ENCODE measurements around the gene TRIM71. TPM values are rescaled to one million over a fixed set of nuclear protein-coding genes. Genes with fewer than 3 reads are reported as not detected.

The TRIM71 gene
- total and polyA plus RNA-seq, 9 donors, result 0.05 to 0.43 (median 0.07) TPM; not detected in 4

GRCh38 chr3:32852146-32852545, 34.3 kb downstream of the TRIM71 start:
- Histone ChIP-seq H3K27me3 (no peaks in the 10 kb centered on the region), H3K36me3 (no peaks in the 10 kb centered on the region), H3K4me1 (ENCODE audit: insufficient read depth) (no peaks in the 10 kb centered on the region), H3K27ac (no peak overlapping the region), H3K4me3 (no peak overlapping the region), H3K9me3 (no peaks in the 10 kb centered on the region)
- no peak for DNase-seq
- 93 to 96% (median 95%) methylated on average over 4 of the region's 4 CpGs for WGBS, 3 donors
- intact Hi-C loops (cut with DNase I), result no loop called here
- TF ChIP-seq EP300 (IDR thresholded peaks at IDR 0.05), result no peak
- TF ChIP-seq CTCF (IDR thresholded peaks at IDR 0.05), result no peak
- no peak for TF ChIP-seq POLR2A (IDR thresholded peaks at IDR 0.05)

DNA sequence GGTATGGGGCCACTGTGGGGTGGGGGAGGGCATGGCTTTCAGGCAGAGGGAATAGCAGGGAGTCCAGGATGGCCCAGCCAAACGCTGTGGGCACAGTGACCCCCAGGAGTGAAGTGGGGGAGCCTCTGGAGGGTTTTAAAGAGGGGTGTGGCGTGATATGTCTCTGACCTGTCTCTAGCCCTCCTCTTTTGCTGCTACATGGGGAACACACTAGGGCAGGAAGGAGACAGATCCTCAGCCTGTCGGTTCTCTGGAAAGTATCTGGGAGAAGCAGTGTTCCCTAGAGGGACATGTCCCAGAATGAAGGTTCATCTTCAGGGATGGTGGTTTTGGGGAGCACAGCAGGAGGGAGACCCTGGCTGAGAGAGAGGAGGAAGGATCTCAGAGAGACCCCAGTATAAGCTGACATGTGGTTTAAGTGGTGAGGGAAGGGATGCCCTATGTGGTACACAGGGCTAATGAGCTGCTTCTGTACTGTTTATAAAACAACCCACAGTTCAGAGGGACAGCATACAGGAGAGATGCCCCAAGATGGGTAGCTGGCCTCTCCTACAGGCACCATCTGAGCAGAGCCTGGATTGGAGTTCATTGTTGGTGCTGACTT, 37.7 kb downstream of the TRIM71 start:
- H3K27ac ChIP-seq, result no peak overlapping the region
- H3K4me1 ChIP-seq (ENCODE audit: insufficient read depth), result no peaks in the 10 kb centered on the region
- DNase-seq, result no peak
- H3K36me3 ChIP-seq, result no peaks in the 10 kb centered on the region
- no peak for TF ChIP-seq POLR2A (IDR thresholded peaks at IDR 0.05)
- TF ChIP-seq EP300 (IDR thresholded peaks at IDR 0.05), result no peak
- no peak for TF ChIP-seq CTCF (IDR thresholded peaks at IDR 0.05)
- WGBS, 3 donors, result 79 to 85% (median 84%) methylated on average over 3 of the region's 3 CpGs
- intact Hi-C loops (cut with DNase I), result no loop called here
- no peak overlapping the region for H3K4me3 ChIP-seq
- no peaks in the 10 kb centered on the region for H3K27me3 ChIP-seq
- H3K9me3 ChIP-seq, result no peaks in the 10 kb centered on the region

- H3K9me3 ChIP-seq, result no peaks in the 10 kb centered on the region
- no peak for TF ChIP-seq POLR2A (IDR thresholded peaks at IDR 0.05)
- TF ChIP-seq EP300 (IDR thresholded peaks at IDR 0.05), result no peak
- TF ChIP-seq CTCF (IDR thresholded peaks at IDR 0.05), result no peak
- DNase-seq, result no peak
- no peaks in the 10 kb centered on the region for H3K4me1 ChIP-seq (ENCODE audit: insufficient read depth)
- H3K27me3 ChIP-seq, result no peaks in the 10 kb centered on the region
- H3K27ac ChIP-seq, result no peak overlapping the region
- no peaks in the 10 kb centered on the region for H3K36me3 ChIP-seq
- no peak overlapping the region for H3K4me3 ChIP-seq
- 43 to 53% (median 51%) methylated on average over 6 of the region's 6 CpGs for WGBS, 3 donors
- intact Hi-C loops (cut with DNase I), result no loop called here
These were observed 38.6 kb downstream of the TRIM71 start for GRCh38 chr3:32856355-32856889.

DNA sequence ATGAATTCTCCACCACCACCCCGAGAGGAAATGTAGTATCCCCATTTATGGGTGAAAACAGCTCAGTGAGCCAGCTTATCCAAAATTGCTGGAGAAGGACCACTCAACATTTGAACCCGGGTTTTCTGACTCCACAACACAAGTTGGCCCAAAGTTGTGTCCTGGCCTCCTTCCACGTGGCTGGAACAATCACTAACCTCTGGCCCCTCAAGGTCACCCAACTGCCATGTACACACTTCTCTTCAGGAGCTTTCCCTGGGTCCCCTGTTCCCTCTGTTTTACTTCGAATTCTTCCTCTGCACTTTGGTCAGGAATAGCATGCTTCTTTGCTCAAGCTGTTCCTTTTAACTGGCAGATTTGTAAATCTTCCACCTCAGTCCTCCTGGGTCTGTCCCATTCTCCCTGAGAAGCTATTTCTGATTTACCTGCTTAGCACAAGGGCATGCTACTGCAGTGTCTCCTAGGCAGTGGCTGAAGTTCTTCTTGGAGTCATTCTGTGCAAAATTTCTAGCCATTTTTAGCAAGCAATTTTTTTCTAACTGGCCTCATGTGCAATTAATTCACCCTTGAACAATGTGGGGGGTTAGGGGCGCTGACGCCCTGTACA, 39.2 kb downstream of the TRIM71 start:
- Histone ChIP-seq H3K36me3 (no peaks in the 10 kb centered on the region), H3K27ac (no peak overlapping the region), H3K9me3 (no peaks in the 10 kb centered on the region), H3K4me3 (no peak overlapping the region), H3K4me1 (ENCODE audit: insufficient read depth) (no peaks in the 10 kb centered on the region), H3K27me3 (no peaks in the 10 kb centered on the region)
- 42 to 56% (median 49%) methylated on average over 6 of the region's 6 CpGs for WGBS, 3 donors
- DNase-seq, result peak in 1 of 5 donors; percentile 46
- TF ChIP-seq CTCF (IDR thresholded peaks at IDR 0.05) (no peak), EP300 (IDR thresholded peaks at IDR 0.05) (no peak)
- intact Hi-C loops (cut with DNase I), result no loop called here
